Sciatic nerve (tissue), 2 donors: ENCODE results near the gene BRIP1. TPM values are rescaled to one million over a fixed set of nuclear protein-coding genes. Genes with fewer than 3 reads are reported as not detected.
"Not testable (repeated sequence)": the region's sequence is repeated elsewhere in the genome, so short reads cannot be mapped to it uniquely, and the experiment has no call there.

Source experiments
- ATAC-seq: fragments of 200-7000 bp; cut with Tn5 transposase; one replicate; pipeline ENCODE4 v1.9.1; 2020; ENCODE audit warnings: mild to moderate bottlenecking, moderate library complexity
- DNase-seq: peaks from one replicate; pipeline ENCODE4 v3.0.0-alpha.2; 2020; ENCODE audit warnings: low spot score
- intact Hi-C: fragments of 100-400 bp; cut with DNase I; formaldehyde crosslinking; loops from one replicate; pipeline ENCODE4 v1.14.2; 2022
- total RNA-seq: library from RNA; stranded (reverse); fragmentation: NEBNext Ultra II Directional; extraction: Animal tissue kit (Norgen Biotek cat#: 25700); gene quantifications from one replicate; pipeline ENCODE4 v1.2.1, GENCODE V29; 2021
- donor health status: DM: no; HTN: no; CAD: no.
- donor health status: DM: no; HTN: no; CAD: no.

BRIP1 gene
- total RNA-seq, 1 donor from 2014 or later = 0.53 TPM

GRCh38 chr17:61694095-61694494 lies 169.2 kb downstream of the BRIP1 start:
- DNase-seq (no peak), ATAC-seq (no peak)
- intact Hi-C loops = no loop called here

GRCh38 chr17:61689610-61690180 lies 173.6 kb downstream of the BRIP1 start:
- intact Hi-C loops = no loop called here
- DNase-seq = no peak
- ATAC-seq = no peak

GRCh38 chr17:61687769-61688168 lies 175.6 kb downstream of the BRIP1 start:
- intact Hi-C loops = no loop called here
- ATAC-seq (no peak), DNase-seq (no peak)

DNA sequence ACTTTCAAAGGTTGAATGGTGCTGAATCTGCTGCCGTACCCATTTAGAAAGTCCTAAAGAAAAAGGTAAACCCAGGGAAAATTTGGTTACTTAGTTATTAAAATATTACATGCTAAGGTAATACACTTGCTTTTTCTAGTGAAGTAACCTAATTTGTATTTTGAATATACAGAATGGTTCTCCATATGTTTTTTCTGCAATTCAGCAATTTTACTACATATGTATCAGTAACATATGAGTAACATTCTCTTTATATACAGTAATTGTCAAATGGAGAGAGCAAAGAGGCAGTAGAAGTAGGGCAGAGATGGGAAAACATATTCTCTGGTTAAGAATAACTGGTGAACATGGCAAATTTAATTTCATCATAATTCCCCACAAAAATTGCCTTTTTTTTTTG lies 177.2 kb downstream of the BRIP1 start:
- DNase-seq (no peak), ATAC-seq (no peak)
- intact Hi-C loops = no loop called here

GRCh38 chr17:61684818-61685217 lies 178.5 kb downstream of the BRIP1 start:
- ATAC-seq (no peak), DNase-seq (no peak)
- intact Hi-C loops = no loop called here

- no peak for DNase-seq
- no peak for ATAC-seq
- intact Hi-C loops = no loop called here
Observed at GRCh38 chr17:61684172-61684571, 179.2 kb downstream of the BRIP1 start.

DNA sequence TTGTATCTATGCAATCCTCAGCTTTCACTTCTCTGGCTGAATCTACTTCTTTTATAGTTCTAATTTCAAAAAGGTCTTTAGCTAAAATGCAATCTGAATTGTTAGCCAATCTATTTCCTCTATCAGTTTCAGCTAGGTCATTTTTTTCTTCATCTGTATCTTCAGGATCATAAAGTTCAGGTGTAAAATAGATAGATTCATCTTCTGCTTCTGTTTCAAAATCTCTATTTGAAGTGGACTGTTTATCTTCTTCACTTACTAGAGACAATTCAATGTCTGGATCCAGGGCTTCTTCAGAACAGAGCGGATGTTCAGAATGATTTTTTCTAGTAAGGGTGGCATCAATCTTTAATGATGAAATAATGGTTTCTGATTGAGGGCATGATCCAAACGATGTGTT lies 179.9 kb downstream of the BRIP1 start:
- ATAC-seq (no peak), DNase-seq (no peak)
- intact Hi-C loops = no loop called here

GRCh38 chr17:61680921-61681320 lies 182.4 kb downstream of the BRIP1 start:
- intact Hi-C loops = no loop called here

DNA sequence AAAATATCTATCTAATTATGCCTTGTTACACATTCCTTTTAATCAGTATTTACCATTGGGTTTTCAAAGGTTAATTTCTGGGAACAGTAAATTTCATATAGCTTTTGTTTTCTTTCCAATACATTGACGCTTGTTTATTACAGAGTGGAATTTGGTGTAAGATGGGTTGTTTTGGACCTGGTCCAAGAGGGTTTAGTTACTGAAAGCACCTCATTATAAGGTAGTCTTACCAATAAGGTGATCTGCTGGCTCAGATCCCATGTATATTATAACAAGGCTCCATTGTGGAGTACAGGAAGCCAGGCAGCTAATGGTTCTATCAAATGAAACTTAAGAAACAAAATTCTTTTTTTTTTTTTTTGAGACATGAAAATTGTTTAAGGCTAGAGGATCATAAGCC lies 185.0 kb downstream of the BRIP1 start:
- intact Hi-C loops = no loop called here
- ATAC-seq (no peak), DNase-seq (no peak)

More at GRCh38 chr17:61680921-61681320, 182.4 kb downstream of the BRIP1 start:
- ATAC-seq (no peak), DNase-seq (no peak)

DNA sequence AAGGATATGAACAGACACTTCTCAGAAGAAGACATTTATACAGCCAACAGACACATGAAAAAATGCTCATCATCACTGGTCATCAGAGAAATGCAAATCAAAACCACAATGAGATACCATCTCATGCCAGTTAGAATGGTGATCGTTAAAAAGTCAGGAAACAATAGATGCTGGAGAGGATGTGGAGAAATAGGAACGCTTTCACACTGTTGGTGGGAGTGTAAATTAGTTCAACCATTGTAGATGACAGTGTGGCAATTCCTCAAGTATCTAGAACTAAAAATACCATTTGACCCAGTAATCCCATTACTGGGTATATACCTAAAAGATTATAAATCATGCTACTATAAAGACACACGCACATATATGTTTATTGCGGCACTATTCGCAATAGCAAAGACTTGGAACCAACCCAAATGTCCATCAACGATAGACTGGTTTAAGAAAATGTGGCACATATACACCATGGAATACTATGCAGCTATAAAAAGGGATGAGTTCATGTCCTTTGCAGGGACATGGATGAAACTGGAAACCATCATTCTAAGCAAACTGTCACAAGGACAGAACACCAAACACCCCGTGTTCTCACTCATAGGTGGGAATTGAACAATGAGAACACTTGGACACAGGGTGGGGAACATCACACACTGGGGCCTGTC lies 186.0 kb downstream of the BRIP1 start:
- ATAC-seq, DNase-seq, intact Hi-C loops: not testable (repeated sequence)

DNA sequence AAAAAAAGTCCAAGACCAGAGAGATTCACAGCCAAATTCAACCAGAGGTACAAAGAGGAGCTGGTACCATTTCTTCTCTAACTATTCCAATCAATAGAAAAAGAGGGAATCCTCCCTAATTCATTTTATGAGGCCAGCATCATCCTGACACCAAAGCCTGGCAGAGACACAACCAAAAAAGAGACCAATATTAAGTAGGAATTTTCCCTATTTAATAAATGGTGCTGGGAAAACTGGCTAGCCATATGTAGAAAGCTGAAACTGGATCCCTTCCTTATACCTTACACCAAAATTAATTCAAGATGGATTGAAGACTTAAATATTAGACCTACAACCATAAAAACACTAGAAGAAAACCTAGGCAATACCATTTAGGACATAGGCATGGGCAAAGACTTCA lies 186.8 kb downstream of the BRIP1 start:
- DNase-seq, ATAC-seq, intact Hi-C loops: not testable (repeated sequence)

DNA sequence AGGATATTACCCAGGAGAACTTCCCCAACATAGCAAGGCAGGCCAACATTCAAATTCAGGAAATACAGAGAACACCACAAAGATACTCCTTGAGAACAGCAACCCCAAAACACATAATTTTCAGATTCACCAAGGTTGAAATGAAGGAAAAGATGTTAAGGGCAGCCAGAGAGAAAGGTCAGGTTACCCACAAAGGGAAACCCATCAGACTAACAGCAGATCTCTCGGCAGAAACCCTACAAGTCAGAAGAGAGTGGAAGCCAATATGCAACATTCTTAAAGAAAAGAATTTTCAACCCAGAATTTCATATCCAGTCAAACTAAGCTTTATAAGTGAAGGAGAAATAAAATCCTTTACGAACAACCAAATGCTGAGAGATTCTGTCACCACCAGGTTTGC lies 188.7 kb downstream of the BRIP1 start:
- ATAC-seq, intact Hi-C loops, DNase-seq: not testable (repeated sequence)

GRCh38 chr17:61673019-61673897 lies 190.1 kb downstream of the BRIP1 start:
- ATAC-seq, intact Hi-C loops, DNase-seq: not testable (repeated sequence)

DNA sequence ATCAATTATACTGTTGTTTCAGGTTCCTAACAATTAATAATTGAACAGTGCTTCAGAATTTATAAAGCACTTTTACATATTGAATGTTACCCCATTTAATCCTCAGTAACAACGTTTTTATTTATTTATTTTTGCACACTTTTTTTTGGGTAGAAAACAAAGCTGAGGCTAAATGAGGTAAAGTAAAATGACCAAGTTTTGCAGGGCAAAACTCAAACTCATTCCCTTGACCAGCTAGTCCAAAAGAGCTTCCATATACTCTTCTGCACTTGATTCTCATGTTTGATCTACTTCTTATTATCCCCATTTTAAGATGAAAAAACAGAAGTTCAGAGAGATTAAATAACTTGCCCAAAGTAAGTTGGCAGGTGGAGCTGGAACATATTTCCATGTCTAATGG lies 191.2 kb downstream of the BRIP1 start:
- intact Hi-C loops = no loop called here
- ATAC-seq (no peak), DNase-seq (no peak)

DNA sequence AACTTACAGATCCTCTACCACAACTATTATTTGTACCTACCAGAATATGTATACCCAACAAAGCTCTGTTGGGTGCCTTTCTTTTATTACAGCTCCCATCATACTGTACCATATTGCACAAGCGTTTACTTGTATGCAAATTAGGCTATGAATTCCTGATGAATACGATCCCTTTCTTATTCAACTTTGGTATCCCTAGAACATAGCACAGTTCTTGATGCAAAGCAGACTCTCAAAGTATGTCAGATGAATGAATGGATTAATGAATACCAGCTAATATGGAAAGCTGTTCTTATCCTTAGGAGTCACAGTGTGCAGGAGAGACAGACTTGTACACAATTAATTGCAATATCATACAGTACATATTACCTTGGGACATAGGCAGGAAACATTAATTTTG lies 192.6 kb downstream of the BRIP1 start:
- DNase-seq (no peak), ATAC-seq (no peak)
- intact Hi-C loops = no loop called here

DNA sequence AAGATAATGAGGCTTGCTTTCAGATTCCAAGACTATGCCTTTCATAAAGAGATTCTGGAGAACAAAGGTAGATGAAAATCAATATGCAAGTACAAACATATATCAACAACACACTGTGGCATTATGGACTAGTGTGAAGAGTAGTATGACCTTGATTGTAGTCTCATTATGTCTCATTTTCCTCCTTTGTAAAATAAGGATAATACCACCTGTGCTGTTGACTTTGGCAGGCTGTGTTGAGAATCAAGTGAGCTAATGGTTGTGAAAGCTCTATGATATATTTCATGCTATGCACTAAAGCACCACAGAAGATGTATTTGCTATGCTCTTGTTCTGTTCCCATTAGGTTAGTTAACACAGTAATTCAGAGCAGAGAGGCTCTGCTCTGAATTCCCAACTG lies 193.8 kb downstream of the BRIP1 start:
- DNase-seq = no peak
- ATAC-seq = no peak
- intact Hi-C loops = no loop called here

DNA sequence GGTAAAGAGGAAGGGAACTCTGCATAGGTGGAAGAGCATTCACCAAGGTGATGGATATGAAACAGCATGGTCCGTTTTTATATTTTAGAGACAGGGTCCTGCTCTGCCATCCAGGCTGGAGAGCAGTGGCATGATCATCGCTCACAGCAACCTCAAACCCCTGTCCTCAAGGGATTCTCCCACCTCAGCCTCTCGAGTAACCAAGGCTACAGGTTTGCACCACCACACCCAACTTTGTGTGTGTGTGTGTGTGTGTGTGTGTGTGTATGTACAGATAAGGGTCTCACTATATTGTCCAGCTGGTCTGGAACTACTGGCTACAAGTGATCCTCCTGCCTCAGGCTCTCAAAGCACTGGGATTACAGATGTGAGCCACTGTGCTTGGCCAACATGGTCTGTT lies 194.8 kb downstream of the BRIP1 start:
- intact Hi-C loops = no loop called here
- ATAC-seq = no peak
- DNase-seq = no peak

DNA sequence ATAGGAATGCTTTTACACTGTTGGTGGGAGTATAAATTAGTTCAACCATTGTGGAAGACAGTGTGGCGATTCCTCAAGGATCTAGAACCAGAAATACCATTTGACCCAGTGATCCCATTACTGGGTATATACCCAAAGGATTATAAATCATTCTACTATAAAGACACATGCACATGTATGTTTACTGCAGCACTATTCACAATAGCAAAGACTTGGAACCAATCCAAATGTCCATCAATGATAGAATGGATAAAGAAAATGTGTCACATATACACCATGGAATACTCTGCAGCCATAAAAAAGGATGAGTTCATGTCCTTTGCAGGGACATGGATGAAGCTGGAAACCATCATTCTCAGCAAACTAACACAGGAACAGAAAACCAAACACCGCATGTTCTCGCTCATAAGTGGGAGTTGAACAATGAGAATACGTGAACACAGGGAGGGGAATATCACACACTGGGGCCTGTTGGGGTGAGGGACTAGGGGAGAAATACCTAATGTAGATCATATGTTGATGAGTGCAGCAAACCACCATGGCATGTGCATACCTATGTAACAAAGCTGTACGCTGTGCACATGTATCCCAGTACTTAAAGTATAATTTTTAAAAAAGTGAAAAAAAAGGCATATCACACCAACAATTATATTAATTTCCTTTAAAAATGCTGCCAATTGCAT lies 196.8 kb downstream of the BRIP1 start:
- ATAC-seq, intact Hi-C loops, DNase-seq: not testable (repeated sequence)

GRCh38 chr17:61663310-61663709 lies 200.0 kb downstream of the BRIP1 start:
- intact Hi-C loops = no loop called here
- DNase-seq (no peak), ATAC-seq (no peak)
